Stimulated activated CD4-positive, alpha-beta T cell treated with anti-CD3 and anti-CD28 coated beads, Interleukin-12 subunit alpha, Interleukin-12 subunit beta, amount 100 ng/mL, for 48 hours (primary cell): ENCODE results near the gene KLHDC10.
"Not testable (repeated sequence)": the region's sequence is repeated elsewhere in the genome, so short reads cannot be mapped to it uniquely, and the experiment has no call there.

Experiments
- DNase-seq, 3 donors: peaks; one replicate each; pipeline ENCODE4 v3.0.0-alpha.2; 2020; ENCODE audit warnings: low read depth in 2 of 3, low spot score in 1 of 3

Gene KLHDC10

GRCh38 chr7:130114776-130115175 is 44.4 kb downstream of the KLHDC10 start:
- DNase-seq, result no peak

GRCh38 chr7:130118294-130118693 is 48.0 kb downstream of the KLHDC10 start:
- DNase-seq, result no peak

- DNase-seq, result no peak
Measured at GRCh38 chr7:130118801-130119200, 48.5 kb downstream of the KLHDC10 start.

- DNase-seq, result no peak
Measured at GRCh38 chr7:130123501-130123900, 53.2 kb downstream of the KLHDC10 start.

GRCh38 chr7:130124711-130125110 is 54.4 kb downstream of the KLHDC10 start:
- DNase-seq, result no peak

- not testable (repeated sequence) for DNase-seq
Measured at GRCh38 chr7:130126840-130127239, 56.5 kb downstream of the KLHDC10 start.

- no peak for DNase-seq
Measured at GRCh38 chr7:130127404-130127803, 57.1 kb downstream of the KLHDC10 start.

- DNase-seq, result no peak
Measured at GRCh38 chr7:130127821-130128317, 57.5 kb downstream of the KLHDC10 start.

- no peak for DNase-seq
Measured at GRCh38 chr7:130129011-130129411, 58.7 kb downstream of the KLHDC10 start.

- DNase-seq, result no peak
Measured at GRCh38 chr7:130131191-130131834, 61.0 kb downstream of the KLHDC10 start.

GRCh38 chr7:130131964-130132875 is 61.9 kb downstream of the KLHDC10 start:
- DNase-seq, result no peak

- no peak for DNase-seq
Measured at GRCh38 chr7:130133029-130133782, 62.9 kb downstream of the KLHDC10 start.

- DNase-seq, result no peak
Measured at GRCh38 chr7:130134106-130134636, 63.8 kb downstream of the KLHDC10 start.

- no peak for DNase-seq
Measured at GRCh38 chr7:130134726-130135125, 64.4 kb downstream of the KLHDC10 start.

GRCh38 chr7:130135208-130136205 is 65.2 kb downstream of the KLHDC10 start:
- DNase-seq, result no peak

GRCh38 chr7:130136579-130137167 is 66.3 kb downstream of the KLHDC10 start:
- DNase-seq, result no peak

GRCh38 chr7:130137207-130137606 is 66.9 kb downstream of the KLHDC10 start:
- no peak for DNase-seq

GRCh38 chr7:130139193-130139960 is 69.0 kb downstream of the KLHDC10 start:
- DNase-seq, result no peak
